DOHH2 (cell line): ENCODE measurements around the gene MYH11.

Source experiments
- H3F3A ChIP-seq: fragments of 200-600 bp; sonication (generic), shearing (Covaris generic); 2 replicates; pipeline ENCODE4 v1.6.0; 2016; ENCODE audit warnings: antibody characterized with exemption, mild to moderate bottlenecking; ENCODE audit not compliant: control insufficient read depth, insufficient read depth
- H3K27ac ChIP-seq: fragments of 200-600 bp; sonication (generic); 2 replicates; pipeline ENCODE4 v1.5.1; 2014; ENCODE audit warnings: low read depth, mild to moderate bottlenecking, low read length, moderate library complexity
- H3K27me3 ChIP-seq: fragments of 200-600 bp; sonication (generic); 2 replicates; pipeline ENCODE4 v1.6.1; 2014; ENCODE audit warnings: mild to moderate bottlenecking, low read length, mixed read lengths; ENCODE audit not compliant: control insufficient read depth
- H3K36me3 ChIP-seq: fragments of 200-600 bp; sonication (generic); 2 replicates; pipeline ENCODE4 v1.6.1; 2014; ENCODE audit warnings: mild to moderate bottlenecking, low read length, moderate library complexity, mixed read lengths; ENCODE audit not compliant: control insufficient read depth
- H3K4me1 ChIP-seq: fragments of 200-600 bp; sonication (generic); 2 replicates; pipeline ENCODE4 v1.6.1; 2014; ENCODE audit warnings: mild to moderate bottlenecking, low read length, mixed read lengths; ENCODE audit not compliant: control insufficient read depth
- H3K4me2 ChIP-seq: fragments of 200-600 bp; sonication (generic); 2 replicates; pipeline ENCODE4 v1.6.0; 2014; ENCODE audit warnings: mild to moderate bottlenecking, low read length, moderate library complexity
- H3K4me3 ChIP-seq: fragments of 200-600 bp; sonication (generic); 2 replicates; pipeline ENCODE4 v1.5.1; 2014; ENCODE audit warnings: mild to moderate bottlenecking, low read length, mixed read lengths
- H3K79me2 ChIP-seq: fragments of 200-600 bp; sonication (generic); 2 replicates; pipeline ENCODE4 v1.6.1; 2014; ENCODE audit warnings: mild to moderate bottlenecking, low read length, mixed read lengths; ENCODE audit not compliant: control insufficient read depth
- H3K9me2 ChIP-seq: fragments of 200-600 bp; sonication (generic); replicated peaks from 2 replicates; pipeline ENCODE4 v1.6.1; 2014; ENCODE audit warnings: mild to moderate bottlenecking, low read length, mixed read lengths; ENCODE audit not compliant: control insufficient read depth
- H3K9me3 ChIP-seq: fragments of 200-600 bp; sonication (generic); 2 replicates; pipeline ENCODE4 v1.6.1; 2014; ENCODE audit warnings: antibody characterized with exemption, low read length, mixed read lengths; ENCODE audit not compliant: control insufficient read depth, insufficient read depth
- H4K20me1 ChIP-seq: fragments of 200-600 bp; sonication (generic); 2 replicates; pipeline ENCODE4 v1.6.0; 2014; ENCODE audit warnings: low read depth, mild to moderate bottlenecking, antibody characterized with exemption, low read length, moderate library complexity; ENCODE audit not compliant: control insufficient read depth, insufficient read depth
- EZH2phosphoT487 ChIP-seq: fragments of 200-600 bp; sonication (generic); IDR thresholded peaks from 2 replicates; pipeline ENCODE4 v1.6.1; 2017; ENCODE audit warnings: borderline replicate concordance, mild to moderate bottlenecking, antibody characterized with exemption, low read length, moderate library complexity, mixed read lengths
- TF ChIP-seq, protein P1 (sequence below): fragments of 200-600 bp; sonication (generic); IDR thresholded peaks from one replicate; pipeline ENCODE4 v1.5.1; 2014; ENCODE audit warnings: antibody characterized with exemption, mild to moderate bottlenecking, low read depth, low read length; ENCODE audit not compliant: poor library complexity, severe bottlenecking

The MYH11 gene

DNA sequence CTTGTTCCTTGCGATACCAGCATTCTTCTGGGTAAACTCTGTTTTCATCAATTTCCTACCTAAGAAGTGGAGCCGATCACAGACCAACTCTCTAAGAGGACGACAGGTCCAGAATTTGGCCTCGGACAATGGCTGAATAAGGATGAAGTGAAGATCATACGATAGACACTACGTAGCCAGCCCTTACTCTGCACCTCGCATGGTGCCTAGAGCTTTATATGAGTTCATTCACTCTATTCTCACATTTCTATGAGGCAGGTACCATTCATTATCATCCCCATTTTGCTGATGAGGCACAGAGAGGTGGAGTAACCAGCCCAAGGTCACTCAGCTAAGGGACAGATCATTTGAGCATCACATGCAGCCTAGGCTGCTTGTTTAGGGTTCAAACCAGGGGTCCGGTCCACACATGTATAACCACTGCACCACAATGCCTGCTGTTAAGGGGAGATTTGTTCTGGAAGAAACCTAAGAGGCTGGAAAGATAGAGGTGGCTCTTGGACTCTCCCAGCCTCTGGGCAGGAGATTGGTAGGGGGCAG, 78.6 kb downstream of the MYH11 start:
- Histone ChIP-seq H3F3A (no peaks in the 10 kb centered on the region), H3K79me2 (no peaks in the 10 kb centered on the region), H3K9me2 (no peaks in the 10 kb centered on the region), H3K4me3 (no peak overlapping the region), H3K27ac (no peak overlapping the region), H3K4me1 (peaks cover 4% of the 10 kb centered on the region; the same call in 1 of the 2 replicates), H3K4me2 (no peak overlapping the region), H3K27me3 (peaks cover 4% of the 10 kb centered on the region; the same call in 1 of the 2 replicates), H4K20me1 (no peaks in the 10 kb centered on the region), H3K9me3 (no peaks in the 10 kb centered on the region), H3K36me3 (no peaks in the 10 kb centered on the region)
- TF ChIP-seq EZH2phosphoT487 = no peak
- TF ChIP-seq, protein P1, sequence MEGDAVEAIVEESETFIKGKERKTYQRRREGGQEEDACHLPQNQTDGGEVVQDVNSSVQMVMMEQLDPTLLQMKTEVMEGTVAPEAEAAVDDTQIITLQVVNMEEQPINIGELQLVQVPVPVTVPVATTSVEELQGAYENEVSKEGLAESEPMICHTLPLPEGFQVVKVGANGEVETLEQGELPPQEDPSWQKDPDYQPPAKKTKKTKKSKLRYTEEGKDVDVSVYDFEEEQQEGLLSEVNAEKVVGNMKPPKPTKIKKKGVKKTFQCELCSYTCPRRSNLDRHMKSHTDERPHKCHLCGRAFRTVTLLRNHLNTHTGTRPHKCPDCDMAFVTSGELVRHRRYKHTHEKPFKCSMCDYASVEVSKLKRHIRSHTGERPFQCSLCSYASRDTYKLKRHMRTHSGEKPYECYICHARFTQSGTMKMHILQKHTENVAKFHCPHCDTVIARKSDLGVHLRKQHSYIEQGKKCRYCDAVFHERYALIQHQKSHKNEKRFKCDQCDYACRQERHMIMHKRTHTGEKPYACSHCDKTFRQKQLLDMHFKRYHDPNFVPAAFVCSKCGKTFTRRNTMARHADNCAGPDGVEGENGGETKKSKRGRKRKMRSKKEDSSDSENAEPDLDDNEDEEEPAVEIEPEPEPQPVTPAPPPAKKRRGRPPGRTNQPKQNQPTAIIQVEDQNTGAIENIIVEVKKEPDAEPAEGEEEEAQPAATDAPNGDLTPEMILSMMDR = no peak

DNA sequence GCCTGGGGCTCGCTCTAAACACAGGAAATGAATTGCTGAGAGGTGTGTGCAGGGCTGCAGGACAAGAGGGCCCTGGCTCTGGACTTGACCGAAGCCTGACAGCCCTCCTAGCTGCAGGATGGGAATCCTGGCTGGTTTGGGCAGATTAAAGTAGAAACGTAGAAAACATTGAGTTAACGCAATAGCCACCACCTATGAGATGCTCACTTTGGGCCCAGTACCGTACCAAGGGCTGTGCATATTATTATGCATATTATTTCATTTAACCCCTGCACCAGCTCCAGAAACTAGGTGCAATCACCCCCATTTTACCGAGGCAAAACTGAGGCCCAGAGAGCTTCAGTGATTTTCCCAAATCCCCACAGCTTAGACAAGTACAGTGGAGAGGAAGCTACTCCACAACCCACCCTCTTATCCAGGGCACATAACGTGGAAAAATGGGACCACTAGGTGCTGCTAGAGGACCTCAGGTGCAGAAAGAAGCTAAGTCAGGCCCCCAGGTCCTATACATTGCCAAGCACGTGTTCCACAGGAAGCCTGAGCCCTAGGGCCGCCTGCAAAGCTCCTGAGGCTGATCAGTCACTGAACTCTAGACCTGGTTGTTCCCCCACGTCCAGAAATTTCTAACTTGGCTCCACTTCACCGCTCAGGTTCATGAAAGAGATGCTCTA, 79.2 kb downstream of the MYH11 start:
- Histone ChIP-seq H4K20me1 (no peaks in the 10 kb centered on the region), H3K9me3 (no peaks in the 10 kb centered on the region), H3K27ac (no peak overlapping the region), H3K9me2 (no peaks in the 10 kb centered on the region), H3K79me2 (no peaks in the 10 kb centered on the region), H3K27me3 (peaks cover 4% of the 10 kb centered on the region; the same call in 1 of the 2 replicates), H3K4me3 (no peak overlapping the region), H3K36me3 (no peaks in the 10 kb centered on the region), H3K4me1 (peaks cover 4% of the 10 kb centered on the region; the same call in 1 of the 2 replicates), H3F3A (no peaks in the 10 kb centered on the region), H3K4me2 (no peak overlapping the region)
- no peak for TF ChIP-seq EZH2phosphoT487
- TF ChIP-seq, protein P1 = peak; percentile 57

DNA sequence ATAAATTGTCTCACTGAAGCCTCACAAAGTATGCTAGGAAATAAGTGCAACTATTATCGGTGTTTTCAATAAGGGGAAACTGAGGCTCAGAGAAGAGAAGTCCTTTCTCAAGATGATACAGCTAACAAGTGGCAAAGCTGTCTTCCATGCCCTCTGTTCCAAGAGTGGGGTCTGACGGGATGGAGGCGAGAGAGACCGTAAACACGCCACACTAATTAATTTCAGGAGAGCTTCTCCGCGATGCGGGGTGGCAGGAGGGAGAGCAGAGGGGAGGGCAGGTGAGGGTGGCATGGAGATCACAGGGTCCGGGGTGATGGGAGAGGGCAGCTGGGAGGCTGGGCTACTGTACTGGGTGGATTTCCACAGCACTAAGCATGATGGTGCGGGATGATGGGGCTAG, 80.3 kb downstream of the MYH11 start:
- no peak overlapping the region for H3K4me2 ChIP-seq
- H3K4me1 ChIP-seq = peaks cover 4% of the 10 kb centered on the region; the same call in 1 of the 2 replicates
- H3F3A ChIP-seq = no peaks in the 10 kb centered on the region
- H3K27me3 ChIP-seq = peaks cover 4% of the 10 kb centered on the region; the same call in 1 of the 2 replicates
- no peaks in the 10 kb centered on the region for H3K9me3 ChIP-seq
- H3K36me3 ChIP-seq = no peaks in the 10 kb centered on the region
- H3K79me2 ChIP-seq = no peaks in the 10 kb centered on the region
- no peak overlapping the region for H3K27ac ChIP-seq
- TF ChIP-seq, protein P1 = no peak
- TF ChIP-seq EZH2phosphoT487 = no peak
- H3K4me3 ChIP-seq = no peak overlapping the region
- no peaks in the 10 kb centered on the region for H4K20me1 ChIP-seq
- H3K9me2 ChIP-seq = no peaks in the 10 kb centered on the region
